HEK293 (cell line): ENCODE data around the gene KIAA0513.

Experiments
- CTCF ChIP-seq: fragments of 450-650 bp; formaldehyde crosslinking; IDR thresholded peaks from 2 replicates; pipeline ENCODE4 v1.5.1; 2016; ENCODE audit warnings: missing biosample characterization, missing genetic modification characterization
- ZNF394 ChIP-seq: fragments of 450-650 bp; formaldehyde crosslinking; IDR thresholded peaks from 2 replicates; pipeline ENCODE4 v1.5.1; 2016; ENCODE audit warnings: missing biosample characterization, missing genetic modification characterization, mild to moderate bottlenecking, moderate library complexity, borderline replicate concordance

DNA sequence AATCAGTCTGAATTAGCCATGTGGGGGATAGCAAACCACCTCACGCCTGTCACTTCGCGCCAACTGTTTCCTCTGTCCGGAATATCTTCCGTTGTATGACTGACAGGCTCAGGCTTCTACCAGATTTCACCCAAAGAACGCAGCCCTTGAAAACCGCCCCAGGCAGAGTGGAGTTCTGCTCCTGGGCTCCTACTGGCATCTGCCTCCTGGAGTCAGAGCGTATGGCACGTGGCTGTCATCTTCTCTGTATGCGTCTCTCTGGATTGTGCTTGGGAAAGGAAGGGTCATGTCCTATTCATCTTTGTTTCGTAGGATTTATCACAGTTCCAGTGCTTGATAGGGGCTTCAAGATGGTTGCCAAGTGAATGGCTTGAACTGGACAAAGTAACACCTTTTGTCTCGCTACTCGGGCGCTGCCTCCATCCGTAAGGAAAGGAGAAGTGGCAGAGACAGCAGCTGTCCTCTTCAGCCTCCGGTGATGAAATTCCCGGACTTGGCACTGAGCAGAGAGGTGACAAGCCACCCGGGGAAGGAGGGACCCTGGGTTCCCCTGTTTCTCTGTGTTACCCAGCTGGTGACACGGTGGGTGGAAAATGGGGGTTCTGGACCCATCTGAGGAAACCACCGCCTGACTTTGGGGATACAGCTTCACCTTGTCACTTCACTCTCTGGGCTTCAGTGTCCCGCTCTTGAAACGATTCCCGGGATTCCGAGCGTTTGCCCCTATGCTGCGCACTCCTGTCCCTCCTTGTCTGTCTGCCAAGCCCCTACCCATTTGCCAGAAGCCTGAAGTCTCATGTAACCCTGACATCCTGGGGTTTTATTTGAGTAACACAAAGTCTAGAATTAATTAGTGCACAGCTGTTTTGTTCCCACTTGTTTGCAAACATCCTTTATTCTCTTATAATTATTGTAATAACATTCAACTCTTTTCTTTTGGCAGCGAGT lies 13.9 kb downstream of the KIAA0513 start:
- no peak for TF ChIP-seq CTCF (tag by site-specific recombination)
- no peak for TF ChIP-seq ZNF394
